Pancreas (tissue), 10 donors: ENCODE data around the gene NFIA. TPM values are rescaled to one million over a fixed set of nuclear protein-coding genes. Genes with fewer than 3 reads are reported as not detected.

ENCODE experiments used
- ATAC-seq, 4 donors: fragments of 200-7000 bp; cut with Tn5 transposase; one replicate each; pipeline versions ENCODE4 v1.8.0 to v1.9.1; 2020; ENCODE audit warnings: mild to moderate bottlenecking in 4 of 4, moderate library complexity in 4 of 4
- DNase-seq, 6 donors: peaks; one replicate each; pipeline ENCODE4 v3.0.0-alpha.2; 2020
- FAIRE-seq: peaks from 2 replicates; lab custom pipeline; 2012; peaks lifted over from hg19 to GRCh38; lab: Jason Lieb, UNC
- H3K27ac ChIP-seq, 4 donors: fragments of 200-600 bp; sonication (generic); 1 replicate in 3 of 4; 2 replicates in 1 of 4; pipeline versions ENCODE4 v1.5.0 to v1.8.0; 2020
- H3K27me3 ChIP-seq, 4 donors: fragments of 200-600 bp; one replicate each; pipeline ENCODE4 v1.8.0; 2021
- H3K36me3 ChIP-seq, 3 donors: fragments of 200-600 bp; sonication (generic) in 1 of 3; one replicate each; pipeline versions ENCODE4 v1.5.0 to v1.8.0; 2020 to 2021
- H3K4me1 ChIP-seq, 3 donors: fragments of 200-600 bp; one replicate each; pipeline ENCODE4 v1.8.0; 2021
- H3K4me3 ChIP-seq, 4 donors: fragments of 200-600 bp; sonication (generic) in 2 of 4; one replicate each; pipeline versions ENCODE4 v1.5.0 to v1.8.0; 2020 to 2021
- H3K9me3 ChIP-seq, 4 donors: fragments of 200-600 bp; one replicate each; pipeline ENCODE4 v1.8.0; 2021
- WGBS, 2 donors: extraction: QIAGEN DNeasy Blood & Tissue Kit; methylation state at CpG; one replicate each; pipeline ENCODE4 v1.1.7; 2013; 5-methylcytosine and 5-hydroxymethylcytosine counted together
- intact Hi-C, 3 donors: fragments of 100-400 bp; cut with DNase I; formaldehyde crosslinking; loops; one replicate each; pipeline versions ENCODE4 v1.11.1 to v1.14.2; 2022
- polyA plus RNA-seq, 2 donors: library from polyadenylated mRNA; stranded (reverse); fragments of 200-250 nt; gene quantifications; one replicate each; pipeline ENCODE4 v1.2.3, GENCODE V29; 2013
- total RNA-seq, 6 donors: library from RNA; stranded (reverse); fragmentation: NEBNext Ultra II Directional in 4 of 6; extraction: Animal tissue kit (Norgen Biotek cat#: 25700) in 4 of 6; gene quantifications; one replicate each; pipeline versions ENCODE4 v1.2.1 to v1.2.4, GENCODE V29; 2021 to 2023
- TF ChIP-seq, protein P1 (sequence below), 4 donors: fragments of 200-600 bp; sonication (generic) in 3 of 4; IDR thresholded peaks; one replicate each; pipeline versions ENCODE4 v1.5.0 to v1.8.0; 2021; ENCODE audit warnings: antibody characterized with exemption in 4 of 4
- donor health status: healthy with polysubstance abuse.
- donor health status: DM: no; HTN: no; CAD: no; lungs with moderate emphysema.
- donor health status: DM: no; HTN: no; CAD: no.
- donor health status: control.
- donor health status: control.
- donor health status: Bipolar disorder and iron deficiency.
- donor health status: DM: yes; HTN: yes; CAD: no.
- donor health status: DM: no; HTN: no; CAD: no.
- donor health status: DM: no; HTN: no; CAD: no.
- donor health status: DM: yes; HTN: yes; CAD: no.

The NFIA gene
- total and polyA plus RNA-seq, 8 donors = 4.9 to 48.1 (median 30.2) TPM

GRCh38 chr1:61201035-61201434 lies 118.7 kb downstream of the NFIA start:
- TF ChIP-seq, protein P1, sequence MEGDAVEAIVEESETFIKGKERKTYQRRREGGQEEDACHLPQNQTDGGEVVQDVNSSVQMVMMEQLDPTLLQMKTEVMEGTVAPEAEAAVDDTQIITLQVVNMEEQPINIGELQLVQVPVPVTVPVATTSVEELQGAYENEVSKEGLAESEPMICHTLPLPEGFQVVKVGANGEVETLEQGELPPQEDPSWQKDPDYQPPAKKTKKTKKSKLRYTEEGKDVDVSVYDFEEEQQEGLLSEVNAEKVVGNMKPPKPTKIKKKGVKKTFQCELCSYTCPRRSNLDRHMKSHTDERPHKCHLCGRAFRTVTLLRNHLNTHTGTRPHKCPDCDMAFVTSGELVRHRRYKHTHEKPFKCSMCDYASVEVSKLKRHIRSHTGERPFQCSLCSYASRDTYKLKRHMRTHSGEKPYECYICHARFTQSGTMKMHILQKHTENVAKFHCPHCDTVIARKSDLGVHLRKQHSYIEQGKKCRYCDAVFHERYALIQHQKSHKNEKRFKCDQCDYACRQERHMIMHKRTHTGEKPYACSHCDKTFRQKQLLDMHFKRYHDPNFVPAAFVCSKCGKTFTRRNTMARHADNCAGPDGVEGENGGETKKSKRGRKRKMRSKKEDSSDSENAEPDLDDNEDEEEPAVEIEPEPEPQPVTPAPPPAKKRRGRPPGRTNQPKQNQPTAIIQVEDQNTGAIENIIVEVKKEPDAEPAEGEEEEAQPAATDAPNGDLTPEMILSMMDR (IDR thresholded peaks at IDR 0.05) = no peak
- intact Hi-C loops = loop anchor here in 1 of 3 donors (10.0 kb wide), 1 partner anchor 54 kb away; no protein-coding TSS in a partner anchor
- H3K9me3 ChIP-seq = no peaks in the 10 kb centered on the region
- FAIRE-seq (peak; percentile 54), ATAC-seq (no peak), DNase-seq (no peak)
- H3K4me1 ChIP-seq = peaks cover 0 to 6% (median 0%) of the 10 kb centered on the region in 3 donors
- WGBS, 2 donors = 87 to 89% methylated on average over 5 of the region's 5 CpGs
- no peak overlapping the region for H3K4me3 ChIP-seq
- no peak overlapping the region for H3K27ac ChIP-seq
- no peaks in the 10 kb centered on the region for H3K36me3 ChIP-seq
- no peaks in the 10 kb centered on the region for H3K27me3 ChIP-seq

GRCh38 chr1:61202854-61203598 lies 120.7 kb downstream of the NFIA start:
- FAIRE-seq = no peak
- no peaks in the 10 kb centered on the region for H3K9me3 ChIP-seq
- TF ChIP-seq, protein P1 (IDR thresholded peaks at IDR 0.05) = no peak
- H3K27me3 ChIP-seq = no peaks in the 10 kb centered on the region
- no peak overlapping the region for H3K4me3 ChIP-seq
- peak in 1 of 4 donors; percentile 38 for ATAC-seq
- H3K4me1 ChIP-seq = peaks cover 0 to 5% (median 0%) of the 10 kb centered on the region in 3 donors
- no peak overlapping the region for H3K27ac ChIP-seq
- 92% methylated on average over 11 of the region's 11 CpGs for WGBS, 2 donors
- intact Hi-C loops = loop anchor here in 1 of 3 donors (10.0 kb wide), 1 partner anchor 52 kb away; no protein-coding TSS in a partner anchor
- no peak for DNase-seq
- H3K36me3 ChIP-seq = no peaks in the 10 kb centered on the region

- intact Hi-C loops = loop anchor here in 1 of 3 donors (10.0 kb wide), 1 partner anchor 50 kb away; no protein-coding TSS in a partner anchor
- H3K4me1 ChIP-seq = no peaks in the 10 kb centered on the region
- TF ChIP-seq, protein P1 (IDR thresholded peaks at IDR 0.05) = no peak
- no peaks in the 10 kb centered on the region for H3K9me3 ChIP-seq
- ATAC-seq = no peak
- H3K36me3 ChIP-seq = no peaks in the 10 kb centered on the region
- no peak for FAIRE-seq
- no peaks in the 10 kb centered on the region for H3K27me3 ChIP-seq
- WGBS, 2 donors = 96 to 97% methylated on average over 1 of the region's 1 CpG
- H3K4me3 ChIP-seq = no peak overlapping the region
- DNase-seq = no peak
- no peak overlapping the region for H3K27ac ChIP-seq
Measured at GRCh38 chr1:61204528-61204927, 122.2 kb downstream of the NFIA start.

GRCh38 chr1:61207416-61207815 lies 125.1 kb downstream of the NFIA start:
- Histone ChIP-seq H3K36me3 (no peaks in the 10 kb centered on the region), H3K4me3 (no peak overlapping the region), H3K4me1 (no peaks in the 10 kb centered on the region), H3K9me3 (no peaks in the 10 kb centered on the region), H3K27me3 (no peaks in the 10 kb centered on the region), H3K27ac (no peak overlapping the region)
- WGBS, 2 donors = 79 to 97% methylated on average over 5 of the region's 5 CpGs
- no peak for FAIRE-seq
- intact Hi-C loops = loop anchor here in 1 of 3 donors (10.0 kb wide), 1 partner anchor 47 kb away; no protein-coding TSS in a partner anchor
- TF ChIP-seq, protein P1 (IDR thresholded peaks at IDR 0.05) = no peak
- ATAC-seq = no peak
- DNase-seq = no peak

DNA sequence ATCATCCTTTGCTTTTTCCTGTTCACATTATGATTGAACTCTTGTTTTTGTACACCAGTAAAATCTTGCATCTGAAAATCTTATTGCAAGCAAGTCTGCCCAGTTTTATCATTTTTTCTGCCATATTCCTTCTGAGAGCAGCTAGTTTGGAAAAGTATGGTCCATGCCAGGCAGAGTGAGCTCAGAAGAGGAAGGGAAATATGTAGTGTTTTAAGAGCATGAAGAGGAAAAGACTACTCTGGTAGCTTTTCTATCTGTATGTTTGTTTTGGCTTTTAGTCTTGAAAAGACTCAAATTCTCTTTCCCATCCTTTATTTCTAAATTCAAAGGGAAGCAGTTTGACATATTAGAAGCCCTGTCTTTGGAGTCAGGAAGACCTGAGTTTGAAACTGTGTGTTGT lies 125.8 kb downstream of the NFIA start:
- intact Hi-C loops = loop anchor here in 1 of 3 donors (10.0 kb wide), 1 partner anchor 47 kb away; no protein-coding TSS in a partner anchor
- ATAC-seq (no peak), DNase-seq (no peak), FAIRE-seq (no peak)
- H3K27me3 ChIP-seq = no peaks in the 10 kb centered on the region
- TF ChIP-seq, protein P1 (IDR thresholded peaks at IDR 0.05) = no peak
- H3K27ac ChIP-seq = no peak overlapping the region
- no peaks in the 10 kb centered on the region for H3K4me1 ChIP-seq
- H3K4me3 ChIP-seq = no peak overlapping the region
- no peaks in the 10 kb centered on the region for H3K36me3 ChIP-seq
- no peaks in the 10 kb centered on the region for H3K9me3 ChIP-seq
